CD4-positive, alpha-beta T cell (primary cell): Measurements from ENCODE around the gene NRK. TPM values are rescaled to one million over a fixed set of nuclear protein-coding genes. Genes with fewer than 3 reads are reported as not detected.

Source experiments
- ATAC-seq: fragments of 200-7000 bp; cut with Tn5 transposase; one replicate; pipeline ENCODE4 v1.10.0; 2022; ENCODE audit warnings: mild to moderate bottlenecking; ENCODE audit not compliant: poor library complexity
- CTCF ChIA-PET: fragments of 350-600 bp; sonication (Branson Sonifier 250); formaldehyde crosslinking; loops from one replicate; lab custom pipeline; 2021; ENCODE audit warnings: antibody characterized with exemption, inconsistent platforms; lab: Charles Lee
- POLR2A ChIA-PET: fragments of 350-600 bp; sonication (Branson Sonifier 250); formaldehyde crosslinking; loops from one replicate; lab custom pipeline; 2021; ENCODE audit warnings: antibody characterized with exemption, inconsistent platforms; lab: Charles Lee
- DNase-seq, 14 experiments: peaks; one replicate each; pipeline ENCODE4 v3.0.0-alpha.2; 2013 to 2020; ENCODE audit warnings: mixed read lengths in 2 of 14
- H3K27ac ChIP-seq, 2 donors: one replicate each; pipeline versions ENCODE4 v1.5.1 to v1.7.0; 2013; ENCODE audit warnings: low read length in 2 of 2, low read depth in 1 of 2, mild to moderate bottlenecking in 1 of 2
- H3K27me3 ChIP-seq, 2 experiments: 1 replicate in 1 of 2; 2 replicates in 1 of 2; pipeline versions ENCODE4 v1.6.1 to v1.7.0; 2013; ENCODE audit warnings: low read length in 2 of 2, control low read depth in 1 of 2, mild to moderate bottlenecking in 1 of 2, moderate library complexity in 1 of 2; ENCODE audit not compliant: insufficient read depth in 2 of 2, control insufficient read depth in 1 of 2
- H3K36me3 ChIP-seq: one replicate; pipeline ENCODE4 v1.6.1; 2013; ENCODE audit warnings: low read length, control low read depth; ENCODE audit not compliant: insufficient read depth
- H3K4me1 ChIP-seq: one replicate; pipeline ENCODE4 v1.6.1; 2013; ENCODE audit warnings: low read length, control low read depth; ENCODE audit not compliant: insufficient read depth
- H3K4me3 ChIP-seq: one replicate; pipeline ENCODE4 v1.5.1; 2013; ENCODE audit warnings: mild to moderate bottlenecking, low read length, moderate library complexity
- H3K9me3 ChIP-seq, 2 experiments: 1 replicate in 1 of 2; 2 replicates in 1 of 2; pipeline versions ENCODE4 v1.6.1 to v1.7.0; 2013; ENCODE audit warnings: low read length in 2 of 2, mild to moderate bottlenecking in 2 of 2, control low read depth in 1 of 2, moderate library complexity in 1 of 2; ENCODE audit not compliant: control insufficient read depth in 1 of 2, insufficient read depth in 1 of 2
- H3K27ac Mint-ChIP-seq: one replicate; pipeline ENCODE4 v1.8.0; 2020; ENCODE audit warnings: mixed read lengths
- H3K27me3 Mint-ChIP-seq: one replicate; pipeline ENCODE4 v1.8.0; 2021; ENCODE audit warnings: mixed read lengths
- H3K36me3 Mint-ChIP-seq: one replicate; pipeline ENCODE4 v1.8.0; 2021; ENCODE audit warnings: low read depth, mixed read lengths
- H3K4me1 Mint-ChIP-seq: one replicate; pipeline ENCODE4 v1.8.0; 2021; ENCODE audit warnings: low read depth, mixed read lengths
- H3K4me3 Mint-ChIP-seq: one replicate; pipeline ENCODE4 v1.8.0; 2020; ENCODE audit warnings: mild to moderate bottlenecking, mixed read lengths
- H3K9me3 Mint-ChIP-seq: one replicate; pipeline ENCODE4 v1.8.0; 2020; ENCODE audit warnings: mixed read lengths
- CTCF ChIP-seq: fragments of 200-600 bp; IDR thresholded peaks from one replicate; pipeline ENCODE4 v1.8.0; 2022; ENCODE audit warnings: antibody characterized with exemption, mild to moderate bottlenecking
- intact Hi-C, 2 experiments: fragments of 100-400 bp; cut with DNase I in 1 of 2; cut with micrococcal nuclease in 1 of 2; formaldehyde crosslinking; loops; one replicate each; pipeline versions ENCODE4 v1.15.1 to v1.9.0; 2023 to 2025; cut with DNase I, micrococcal nuclease
- total RNA-seq, 174 experiments: library from RNA in 2 of 174; stranded (reverse) in 2 of 174; gene quantifications; one replicate each; pipeline ENCODE4 v1.2.3 and lab custom pipeline; 2021 to 2026

NRK gene
- total RNA-seq, 2 experiments from 2014 or later, result not detected

GRCh38 chrX:105945266-105945665, 122.9 kb downstream of the NRK start:
- no peak for DNase-seq
- intact Hi-C loops, result no loop called here
- no peaks in the 10 kb centered on the region for H3K36me3 ChIP-seq
- Mint-ChIP-seq H3K27ac (no peak overlapping the region), H3K4me3 (no peak overlapping the region), H3K36me3 (no peaks in the 10 kb centered on the region), H3K27me3 (no peaks in the 10 kb centered on the region), H3K9me3 (no peaks in the 10 kb centered on the region), H3K4me1 (no peaks in the 10 kb centered on the region)
- ChIA-PET POLR2A (no interaction called here), CTCF (interaction anchor here (1.6 kb wide), 1 partner anchor 11 kb away, joined by 4 read pairs; no protein-coding TSS in a partner anchor)
- H3K27me3 ChIP-seq, result no peaks in the 10 kb centered on the region
- no peak overlapping the region for H3K4me3 ChIP-seq
- no peaks in the 10 kb centered on the region for H3K9me3 ChIP-seq
- TF ChIP-seq CTCF, result no peak
- H3K4me1 ChIP-seq, result no peaks in the 10 kb centered on the region
- H3K27ac ChIP-seq, result no peak overlapping the region
- no peak for ATAC-seq

GRCh38 chrX:105969487-105969886, 147.1 kb downstream of the NRK start:
- Mint-ChIP-seq H3K36me3 (no peaks in the 10 kb centered on the region), H3K4me3 (no peak overlapping the region), H3K27ac (no peak overlapping the region), H3K4me1 (no peaks in the 10 kb centered on the region), H3K27me3 (no peaks in the 10 kb centered on the region), H3K9me3 (no peaks in the 10 kb centered on the region)
- H3K36me3 ChIP-seq, result no peaks in the 10 kb centered on the region
- intact Hi-C loops, result no loop called here
- no peak overlapping the region for H3K4me3 ChIP-seq
- no peaks in the 10 kb centered on the region for H3K27me3 ChIP-seq
- ATAC-seq, result no peak
- CTCF ChIA-PET, result no interaction called here
- no peaks in the 10 kb centered on the region for H3K4me1 ChIP-seq
- DNase-seq, result no peak
- POLR2A ChIA-PET, result no interaction called here
- no peak overlapping the region for H3K27ac ChIP-seq
- H3K9me3 ChIP-seq, result no peaks in the 10 kb centered on the region
- TF ChIP-seq CTCF, result no peak

- Mint-ChIP-seq H3K4me3 (no peak overlapping the region), H3K27me3 (no peaks in the 10 kb centered on the region), H3K9me3 (peaks cover 3% of the 10 kb centered on the region), H3K4me1 (no peaks in the 10 kb centered on the region), H3K36me3 (no peaks in the 10 kb centered on the region), H3K27ac (no peak overlapping the region)
- ChIA-PET POLR2A (no interaction called here), CTCF (no interaction called here)
- no peaks in the 10 kb centered on the region for H3K9me3 ChIP-seq
- H3K4me3 ChIP-seq, result no peak overlapping the region
- H3K27me3 ChIP-seq, result no peaks in the 10 kb centered on the region
- H3K27ac ChIP-seq, result no peak overlapping the region
- DNase-seq (no peak), ATAC-seq (no peak)
- H3K36me3 ChIP-seq, result no peaks in the 10 kb centered on the region
- H3K4me1 ChIP-seq, result no peaks in the 10 kb centered on the region
- TF ChIP-seq CTCF, result no peak
- intact Hi-C loops, result no loop called here
These were observed 150.5 kb downstream of the NRK start for GRCh38 chrX:105972690-105973386.
